Ascending aorta (tissue), 2 donors: ENCODE results near the gene CALY. TPM values are rescaled to one million over a fixed set of nuclear protein-coding genes. Genes with fewer than 3 reads are reported as not detected.

Source experiments
- DNase-seq, 2 donors: peaks; one replicate each; pipeline ENCODE4 v3.0.0-alpha.2; 2019; ENCODE audit warnings: low spot score in 2 of 2
- H3K27ac ChIP-seq, 2 donors: fragments of 200-600 bp; sonication (generic); one replicate each; pipeline ENCODE4 v1.5.1; 2016 to 2017; ENCODE audit warnings: mild to moderate bottlenecking in 1 of 2
- H3K27me3 ChIP-seq: fragments of 200-600 bp; sonication (generic); one replicate; pipeline ENCODE4 v1.5.1; 2017
- H3K36me3 ChIP-seq, 2 donors: fragments of 200-600 bp; sonication (generic); one replicate each; pipeline ENCODE4 v1.5.1; 2016
- H3K4me1 ChIP-seq, 2 donors: fragments of 200-600 bp; sonication (generic); one replicate each; pipeline ENCODE4 v1.5.1; 2016 to 2017; ENCODE audit warnings: mild to moderate bottlenecking in 1 of 2
- H3K4me3 ChIP-seq, 2 donors: fragments of 200-600 bp; sonication (generic); one replicate each; pipeline ENCODE4 v1.5.1; 2016 to 2017; ENCODE audit warnings: mild to moderate bottlenecking in 1 of 2
- H3K9me3 ChIP-seq, 2 donors: fragments of 200-600 bp; sonication (generic); one replicate each; pipeline ENCODE4 v1.5.1; 2016
- CTCF ChIP-seq, 3 experiments: fragments of 200-600 bp in 2 of 3; fragments of 450-650 bp in 1 of 3; sonication (generic) in 2 of 3; IDR thresholded peaks; one replicate each; pipeline ENCODE4 v1.5.1; 2016 to 2019; ENCODE audit warnings: antibody characterized with exemption in 3 of 3, mild to moderate bottlenecking in 1 of 3, moderate library complexity in 1 of 3
- intact Hi-C: fragments of 100-400 bp; cut with DNase I; formaldehyde crosslinking; loops from one replicate; pipeline ENCODE4 v1.15.1; 2023
- total RNA-seq: library from RNA; depleted of rRNA; stranded (reverse); fragments of >200 nt; gene quantifications from one replicate; pipeline ENCODE4 v1.1.0, GENCODE V29; 2016

Gene CALY
- total RNA-seq, 1 donor from 2014 or later = not detected

- no peak overlapping the region for H3K27ac ChIP-seq
- intact Hi-C loops = no loop called here
- H3K4me3 ChIP-seq = no peak overlapping the region
- no peaks in the 10 kb centered on the region for H3K36me3 ChIP-seq
- DNase-seq = no peak
- H3K9me3 ChIP-seq = no peaks in the 10 kb centered on the region
- H3K27me3 ChIP-seq = no peaks in the 10 kb centered on the region
- peaks cover 1 to 3% of the 10 kb centered on the region in 2 donors for H3K4me1 ChIP-seq
- TF ChIP-seq CTCF (IDR thresholded peaks at IDR 0.05) = no peak
These were observed 15.0 kb upstream of the CALY start for GRCh38 chr10:133351408-133352318.

GRCh38 chr10:133350950-133351329, 14.2 kb upstream of the CALY start:
- intact Hi-C loops = no loop called here
- Histone ChIP-seq H3K4me1 (no peaks in the 10 kb centered on the region), H3K36me3 (no peaks in the 10 kb centered on the region), H3K4me3 (no peak overlapping the region), H3K27ac (no peak overlapping the region), H3K27me3 (no peaks in the 10 kb centered on the region), H3K9me3 (no peaks in the 10 kb centered on the region)
- TF ChIP-seq CTCF (IDR thresholded peaks at IDR 0.05) = no peak
- no peak for DNase-seq

- no peak for TF ChIP-seq CTCF (IDR thresholded peaks at IDR 0.05)
- H3K9me3 ChIP-seq = no peaks in the 10 kb centered on the region
- no peaks in the 10 kb centered on the region for H3K36me3 ChIP-seq
- intact Hi-C loops = no loop called here
- no peak overlapping the region for H3K27ac ChIP-seq
- no peak for DNase-seq
- no peak overlapping the region for H3K4me3 ChIP-seq
- H3K27me3 ChIP-seq = no peaks in the 10 kb centered on the region
- no peaks in the 10 kb centered on the region for H3K4me1 ChIP-seq
These were observed 13.7 kb upstream of the CALY start for GRCh38 chr10:133350283-133350949.

GRCh38 chr10:133349577-133350011, 12.9 kb upstream of the CALY start:
- H3K9me3 ChIP-seq = no peaks in the 10 kb centered on the region
- no peak for DNase-seq
- H3K4me3 ChIP-seq = no peak overlapping the region
- no peak for TF ChIP-seq CTCF (IDR thresholded peaks at IDR 0.05)
- intact Hi-C loops = no loop called here
- no peaks in the 10 kb centered on the region for H3K36me3 ChIP-seq
- H3K27ac ChIP-seq = no peak overlapping the region
- no peaks in the 10 kb centered on the region for H3K4me1 ChIP-seq
- H3K27me3 ChIP-seq = no peaks in the 10 kb centered on the region

GRCh38 chr10:133349160-133349568, 12.5 kb upstream of the CALY start:
- DNase-seq = no peak
- Histone ChIP-seq H3K4me1 (no peaks in the 10 kb centered on the region), H3K27me3 (no peaks in the 10 kb centered on the region), H3K36me3 (no peaks in the 10 kb centered on the region), H3K9me3 (no peaks in the 10 kb centered on the region), H3K27ac (no peak overlapping the region), H3K4me3 (no peak overlapping the region)
- intact Hi-C loops = no loop called here
- TF ChIP-seq CTCF (IDR thresholded peaks at IDR 0.05) = no peak
